Measurements from ENCODE around the gene UBE2L3.
"Not testable (repeated sequence)": the region's sequence is repeated elsewhere in the genome, so short reads cannot be mapped to it uniquely, and the experiment has no call there.

Gene UBE2L3

DNA sequence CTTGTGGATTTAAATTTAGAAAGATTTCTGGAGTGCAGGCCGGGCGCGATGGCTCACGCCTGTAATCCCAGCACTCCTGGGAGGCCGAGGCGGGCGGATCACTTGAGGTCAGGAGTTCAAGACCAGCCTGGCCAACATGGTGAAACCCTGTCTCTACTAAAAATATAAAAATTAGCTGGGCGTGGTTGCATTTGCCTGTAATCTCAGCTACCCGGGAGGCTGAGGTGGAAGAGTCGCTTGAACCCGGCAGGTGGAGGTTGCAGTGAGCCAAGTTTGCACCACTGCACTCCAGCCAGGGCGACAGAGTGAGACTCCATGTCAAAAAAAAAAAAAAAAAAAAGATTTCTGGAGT lies 1.5 kb downstream of the UBE2L3 start:
- not testable (repeated sequence) for H3K36me3 ChIP-seq (ENCODE audit: control insufficient read depth, insufficient read depth, low read length); H4K5ac ChIP-seq (ENCODE audit: low read length); H2BK15ac ChIP-seq (replicated peaks; ENCODE audit: low read depth); H3K4me1 ChIP-seq (ENCODE audit: control insufficient read depth, low read depth, low read length); H2BK120ac ChIP-seq (ENCODE audit: low read depth, low read length); H3K79me1 ChIP-seq (ENCODE audit: low read length); H4K8ac ChIP-seq (ENCODE audit: low read depth, low read length); H3K27me3 ChIP-seq (ENCODE audit: insufficient read depth, low read length, poor library complexity); H3K18ac ChIP-seq (ENCODE audit: low read length); H2AK5ac ChIP-seq (ENCODE audit: low read length); H3K4ac ChIP-seq (ENCODE audit: low read depth, low read length); DNase-seq; H2BK5ac ChIP-seq (ENCODE audit: low read length); H3K23ac ChIP-seq (ENCODE audit: low read length)
- peak overlapping the region; percentile 99 for H3K9ac ChIP-seq (ENCODE audit: low read length)
- H3K27ac ChIP-seq (ENCODE audit: low read depth, low read length), result peak overlapping the region; percentile 93
- H3K4me2 ChIP-seq (ENCODE audit: low read length), result peak overlapping the region; percentile 80
- H3K56ac ChIP-seq (ENCODE audit: low read length), result peak overlapping the region; percentile 99
- no CpG with 5 or more reads among the region's 12 CpGs for WGBS (ENCODE audit: extremely low coverage, insufficient coverage, low lambda C conversion rate)
- H3K4me3 ChIP-seq (ENCODE audit: low read length), result peak overlapping the region; percentile 97
- H3K79me2 ChIP-seq (ENCODE audit: control insufficient read depth, insufficient read depth, low read length), result peaks cover 62% of the 10 kb centered on the region

DNA sequence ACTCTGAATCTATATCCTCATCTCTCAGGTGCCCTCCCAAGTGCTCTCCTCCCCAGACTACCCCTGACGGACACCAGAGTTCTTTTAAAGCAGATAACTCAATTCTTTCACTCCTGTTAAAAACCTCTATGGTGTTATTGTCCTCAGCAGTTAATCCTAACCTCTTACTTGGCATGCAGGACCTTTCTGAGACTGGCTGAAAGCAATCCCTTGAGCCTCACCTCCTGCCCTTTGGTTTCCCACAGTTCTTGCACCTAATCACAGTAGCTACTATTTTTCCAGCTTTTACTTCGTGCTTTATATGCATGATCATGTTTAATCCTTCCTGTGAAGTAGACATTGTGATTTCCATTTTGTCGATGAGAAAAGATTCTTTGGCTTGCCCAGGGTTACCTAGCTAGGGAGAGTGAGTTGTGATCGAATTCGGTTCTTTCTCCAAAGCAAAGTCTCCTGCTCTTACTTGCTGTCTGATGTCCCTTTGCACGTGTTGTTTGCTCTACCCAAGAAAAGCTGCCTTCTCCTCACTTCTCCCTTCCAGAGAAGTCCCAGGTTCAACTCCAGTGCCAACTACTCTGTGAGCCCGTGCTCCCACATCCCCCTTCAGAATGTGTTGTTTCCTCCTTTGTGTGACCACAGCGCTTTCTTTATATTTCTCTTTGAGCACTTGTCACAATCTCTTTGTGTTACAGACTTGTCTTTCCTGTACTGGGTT lies 2.1 kb downstream of the UBE2L3 start:
- no peak overlapping the region for H2BK15ac ChIP-seq (replicated peaks; ENCODE audit: low read depth)
- no peaks in the 10 kb centered on the region for H3K27me3 ChIP-seq (ENCODE audit: insufficient read depth, low read length, poor library complexity)
- no peak overlapping the region for H2BK120ac ChIP-seq (ENCODE audit: low read depth, low read length)
- H4K8ac ChIP-seq (ENCODE audit: low read depth, low read length), result no peak overlapping the region
- H3K56ac ChIP-seq (ENCODE audit: low read length), result peak overlapping the region; percentile 84
- H3K4me3 ChIP-seq (ENCODE audit: low read length), result peak overlapping the region; percentile 19
- H2BK5ac ChIP-seq (ENCODE audit: low read length), result no peak overlapping the region
- no peak overlapping the region for H3K23ac ChIP-seq (ENCODE audit: low read length)
- peak overlapping the region; percentile 99 for H3K9ac ChIP-seq (ENCODE audit: low read length)
- peaks cover 68% of the 10 kb centered on the region for H3K79me2 ChIP-seq (ENCODE audit: control insufficient read depth, insufficient read depth, low read length)
- H3K4me1 ChIP-seq (ENCODE audit: control insufficient read depth, low read depth, low read length), result peaks cover 9% of the 10 kb centered on the region
- H2AK5ac ChIP-seq (ENCODE audit: low read length), result no peak overlapping the region
- H3K36me3 ChIP-seq (ENCODE audit: control insufficient read depth, insufficient read depth, low read length), result no peaks in the 10 kb centered on the region
- DNase-seq, result no peak
- H3K18ac ChIP-seq (ENCODE audit: low read length), result no peak overlapping the region
- H3K79me1 ChIP-seq (ENCODE audit: low read length), result peaks cover 2% of the 10 kb centered on the region
- WGBS (ENCODE audit: extremely low coverage, insufficient coverage, low lambda C conversion rate), result no CpG with 5 or more reads among the region's 8 CpGs
- H3K27ac ChIP-seq (ENCODE audit: low read depth, low read length), result no peak overlapping the region
- no peak overlapping the region for H4K5ac ChIP-seq (ENCODE audit: low read length)
- peak overlapping the region; percentile 72 for H3K4me2 ChIP-seq (ENCODE audit: low read length)
- H3K4ac ChIP-seq (ENCODE audit: low read depth, low read length), result no peak overlapping the region

DNA sequence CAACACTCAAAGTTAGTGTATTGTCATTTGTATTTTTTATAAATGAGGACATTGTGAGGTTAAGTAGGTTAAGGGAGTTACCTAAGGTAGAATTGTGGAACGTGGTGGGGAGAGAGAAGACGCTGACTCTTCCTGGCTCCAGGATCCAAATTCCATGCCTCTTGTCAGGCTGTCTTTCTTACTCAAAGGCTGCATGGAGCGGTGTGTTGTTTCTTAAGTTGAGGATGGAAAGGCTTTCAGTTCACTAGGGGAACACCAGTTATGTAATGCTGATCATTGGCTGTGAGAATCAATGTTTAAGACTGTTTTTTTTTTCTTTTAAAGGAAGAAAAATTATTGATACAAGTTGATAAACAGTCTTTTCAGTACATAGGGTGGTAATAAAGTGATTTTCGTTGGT lies 2.9 kb downstream of the UBE2L3 start:
- Histone ChIP-seq H3K4me1 (ENCODE audit: control insufficient read depth, low read depth, low read length) (peaks cover 9% of the 10 kb centered on the region), H3K4me3 (ENCODE audit: low read length) (no peak overlapping the region)
- 100% methylated on average over 1 of the region's 4 CpGs for WGBS (ENCODE audit: extremely low coverage, insufficient coverage, low lambda C conversion rate)

DNA sequence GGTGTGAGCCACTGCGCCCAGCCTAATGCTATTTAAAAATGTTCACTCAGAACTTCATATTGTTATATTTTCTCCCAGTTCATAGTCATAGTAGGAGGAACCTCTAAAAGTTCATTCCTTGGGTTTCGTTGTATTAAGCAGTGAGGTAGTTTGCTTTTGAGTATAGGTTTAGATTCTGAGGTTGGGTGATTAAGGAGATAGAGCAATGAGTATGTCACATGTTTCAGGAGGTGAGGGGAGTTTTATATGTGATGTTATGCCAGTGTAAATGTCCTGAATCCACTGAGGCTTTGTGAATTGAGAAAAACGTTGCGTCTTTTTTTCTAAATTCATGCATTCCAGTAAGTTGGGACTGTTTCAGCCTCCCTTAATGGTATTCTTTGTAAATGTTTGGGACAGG lies 4.2 kb downstream of the UBE2L3 start:
- Histone ChIP-seq H3K4ac (ENCODE audit: low read depth, low read length) (no peak overlapping the region), H3K27ac (ENCODE audit: low read depth, low read length) (no peak overlapping the region), H2AK5ac (ENCODE audit: low read length) (no peak overlapping the region), H3K36me3 (ENCODE audit: control insufficient read depth, insufficient read depth, low read length) (no peaks in the 10 kb centered on the region), H2BK120ac (ENCODE audit: low read depth, low read length) (no peak overlapping the region), H2BK15ac (replicated peaks; ENCODE audit: low read depth) (no peak overlapping the region), H3K4me2 (ENCODE audit: low read length) (no peak overlapping the region), H3K56ac (ENCODE audit: low read length) (no peak overlapping the region), H3K4me1 (ENCODE audit: control insufficient read depth, low read depth, low read length) (peaks cover 9% of the 10 kb centered on the region), H4K5ac (ENCODE audit: low read length) (no peak overlapping the region), H4K8ac (ENCODE audit: low read depth, low read length) (no peak overlapping the region), H3K27me3 (ENCODE audit: insufficient read depth, low read length, poor library complexity) (no peaks in the 10 kb centered on the region), H3K23ac (ENCODE audit: low read length) (no peak overlapping the region), H3K18ac (ENCODE audit: low read length) (no peak overlapping the region), H3K79me2 (ENCODE audit: control insufficient read depth, insufficient read depth, low read length) (peaks cover 86% of the 10 kb centered on the region), H3K4me3 (ENCODE audit: low read length) (no peak overlapping the region), H3K9ac (ENCODE audit: low read length) (no peak overlapping the region), H3K79me1 (ENCODE audit: low read length) (peaks cover 2% of the 10 kb centered on the region), H2BK5ac (ENCODE audit: low read length) (no peak overlapping the region)
- no CpG with 5 or more reads among the region's 4 CpGs for WGBS (ENCODE audit: extremely low coverage, insufficient coverage, low lambda C conversion rate)
- DNase-seq, result no peak

More for the DNA sequence above, 2.9 kb downstream of the UBE2L3 start:
- no peaks in the 10 kb centered on the region for H3K36me3 ChIP-seq (ENCODE audit: control insufficient read depth, insufficient read depth, low read length)
- no peak overlapping the region for H3K4ac ChIP-seq (ENCODE audit: low read depth, low read length)
- no peak overlapping the region for H2BK15ac ChIP-seq (replicated peaks; ENCODE audit: low read depth)
- H3K23ac ChIP-seq (ENCODE audit: low read length), result no peak overlapping the region
- H3K56ac ChIP-seq (ENCODE audit: low read length), result no peak overlapping the region
- no peak overlapping the region for H4K5ac ChIP-seq (ENCODE audit: low read length)
- H3K27me3 ChIP-seq (ENCODE audit: insufficient read depth, low read length, poor library complexity), result no peaks in the 10 kb centered on the region
- no peak overlapping the region for H2BK5ac ChIP-seq (ENCODE audit: low read length)
- H4K8ac ChIP-seq (ENCODE audit: low read depth, low read length), result no peak overlapping the region
- no peak overlapping the region for H3K18ac ChIP-seq (ENCODE audit: low read length)
- H3K79me1 ChIP-seq (ENCODE audit: low read length), result peaks cover 2% of the 10 kb centered on the region
- no peak overlapping the region for H2AK5ac ChIP-seq (ENCODE audit: low read length)
- H3K27ac ChIP-seq (ENCODE audit: low read depth, low read length), result no peak overlapping the region
- no peak overlapping the region for H2BK120ac ChIP-seq (ENCODE audit: low read depth, low read length)
- no peak for DNase-seq
- no peak overlapping the region for H3K4me2 ChIP-seq (ENCODE audit: low read length)
- peaks cover 74% of the 10 kb centered on the region for H3K79me2 ChIP-seq (ENCODE audit: control insufficient read depth, insufficient read depth, low read length)
- H3K9ac ChIP-seq (ENCODE audit: low read length), result peak overlapping the region; percentile 7

DNA sequence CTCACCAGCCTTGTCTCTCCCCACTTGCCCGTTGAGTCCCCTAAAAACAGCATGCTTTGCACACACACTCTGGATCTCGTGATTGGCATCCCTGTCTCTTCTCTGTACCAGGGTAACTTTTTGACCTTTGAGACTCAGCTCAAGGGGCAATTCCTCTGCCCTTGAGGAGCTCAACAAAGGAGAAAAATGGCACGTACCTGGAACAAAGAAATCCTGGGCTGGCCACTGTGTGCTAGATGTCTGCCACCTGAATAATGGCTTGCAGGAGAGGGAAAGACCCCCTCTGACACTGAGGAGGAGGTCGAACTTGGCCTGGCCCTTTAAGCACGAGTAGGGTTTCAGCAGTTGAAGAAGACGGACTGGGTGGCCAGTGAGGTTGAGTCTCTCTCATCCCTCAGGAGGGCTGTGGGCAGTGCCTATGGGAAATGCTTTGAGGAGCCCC lies 5.8 kb downstream of the UBE2L3 start:
- Histone ChIP-seq H3K27me3 (ENCODE audit: insufficient read depth, low read length, poor library complexity) (no peaks in the 10 kb centered on the region), H2BK15ac (replicated peaks; ENCODE audit: low read depth) (no peak overlapping the region), H3K4ac (ENCODE audit: low read depth, low read length) (no peak overlapping the region), H2AK5ac (ENCODE audit: low read length) (no peak overlapping the region), H3K9ac (ENCODE audit: low read length) (no peak overlapping the region), H4K5ac (ENCODE audit: low read length) (no peak overlapping the region), H4K8ac (ENCODE audit: low read depth, low read length) (no peak overlapping the region), H3K36me3 (ENCODE audit: control insufficient read depth, insufficient read depth, low read length) (peaks cover 2% of the 10 kb centered on the region), H3K18ac (ENCODE audit: low read length) (no peak overlapping the region), H3K4me3 (ENCODE audit: low read length) (no peak overlapping the region), H3K56ac (ENCODE audit: low read length) (no peak overlapping the region), H3K23ac (ENCODE audit: low read length) (no peak overlapping the region), H3K4me1 (ENCODE audit: control insufficient read depth, low read depth, low read length) (peaks cover 9% of the 10 kb centered on the region), H2BK5ac (ENCODE audit: low read length) (no peak overlapping the region), H3K79me1 (ENCODE audit: low read length) (peaks cover 4% of the 10 kb centered on the region), H3K4me2 (ENCODE audit: low read length) (no peak overlapping the region), H3K27ac (ENCODE audit: low read depth, low read length) (no peak overlapping the region), H2BK120ac (ENCODE audit: low read depth, low read length) (no peak overlapping the region), H3K79me2 (ENCODE audit: control insufficient read depth, insufficient read depth, low read length) (peaks cover 93% of the 10 kb centered on the region)
- DNase-seq, result no peak
- WGBS (ENCODE audit: extremely low coverage, insufficient coverage, low lambda C conversion rate), result no CpG with 5 or more reads among the region's 6 CpGs
